ENCODE results near the gene CAMTA1. TPM values are rescaled to one million over a fixed set of nuclear protein-coding genes. Genes with fewer than 3 reads are reported as not detected.

Gene CAMTA1
- total RNA-seq, 1 donor from 2014 or later = 160 TPM

- Histone ChIP-seq H3K4me1 (peaks cover 25% of the 10 kb centered on the region), H3K27ac (replicated peaks) (no peak overlapping the region), H3K4me3 (no peak overlapping the region), H3K27me3 (ENCODE audit: low read depth) (no peaks in the 10 kb centered on the region), H3K36me3 (no peaks in the 10 kb centered on the region), H3K9me3 (replicated peaks) (peaks cover 7% of the 10 kb centered on the region)
- TF ChIP-seq, protein P1, sequence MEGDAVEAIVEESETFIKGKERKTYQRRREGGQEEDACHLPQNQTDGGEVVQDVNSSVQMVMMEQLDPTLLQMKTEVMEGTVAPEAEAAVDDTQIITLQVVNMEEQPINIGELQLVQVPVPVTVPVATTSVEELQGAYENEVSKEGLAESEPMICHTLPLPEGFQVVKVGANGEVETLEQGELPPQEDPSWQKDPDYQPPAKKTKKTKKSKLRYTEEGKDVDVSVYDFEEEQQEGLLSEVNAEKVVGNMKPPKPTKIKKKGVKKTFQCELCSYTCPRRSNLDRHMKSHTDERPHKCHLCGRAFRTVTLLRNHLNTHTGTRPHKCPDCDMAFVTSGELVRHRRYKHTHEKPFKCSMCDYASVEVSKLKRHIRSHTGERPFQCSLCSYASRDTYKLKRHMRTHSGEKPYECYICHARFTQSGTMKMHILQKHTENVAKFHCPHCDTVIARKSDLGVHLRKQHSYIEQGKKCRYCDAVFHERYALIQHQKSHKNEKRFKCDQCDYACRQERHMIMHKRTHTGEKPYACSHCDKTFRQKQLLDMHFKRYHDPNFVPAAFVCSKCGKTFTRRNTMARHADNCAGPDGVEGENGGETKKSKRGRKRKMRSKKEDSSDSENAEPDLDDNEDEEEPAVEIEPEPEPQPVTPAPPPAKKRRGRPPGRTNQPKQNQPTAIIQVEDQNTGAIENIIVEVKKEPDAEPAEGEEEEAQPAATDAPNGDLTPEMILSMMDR (IDR thresholded peaks at IDR 0.05; ENCODE audit: borderline replicate concordance) = no peak
- no peak for DNase-seq
- intact Hi-C loops (cut with micrococcal nuclease) = no loop called here
These were observed 772.8 kb downstream of the CAMTA1 start for GRCh38 chr1:7558041-7558461.

DNA sequence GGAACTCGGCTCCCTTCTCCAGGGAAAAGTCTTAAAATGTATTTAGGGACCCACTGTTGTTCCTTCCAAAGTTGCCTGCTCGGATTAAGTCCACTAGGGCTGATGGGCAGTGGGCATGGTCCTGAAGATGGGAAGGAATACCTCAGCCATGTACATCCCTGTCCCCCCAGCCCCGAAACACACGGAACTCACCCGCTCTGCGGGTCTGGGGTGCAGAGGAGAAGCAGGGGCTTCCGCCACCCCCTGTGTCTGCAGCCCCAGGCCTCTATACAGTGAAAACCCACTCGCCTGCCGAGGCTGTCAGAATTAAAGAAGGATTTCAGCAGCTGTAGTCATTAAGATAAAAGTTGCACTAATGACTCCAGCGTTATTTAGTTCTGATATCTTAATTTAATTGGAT, 773.2 kb downstream of the CAMTA1 start:
- intact Hi-C loops (cut with micrococcal nuclease) = no loop called here
- DNase-seq = no peak
- no peak overlapping the region for H3K27ac ChIP-seq (replicated peaks)
- H3K4me3 ChIP-seq = no peak overlapping the region
- no peaks in the 10 kb centered on the region for H3K27me3 ChIP-seq (ENCODE audit: low read depth)
- H3K36me3 ChIP-seq = no peaks in the 10 kb centered on the region
- peaks cover 25% of the 10 kb centered on the region for H3K4me1 ChIP-seq
- TF ChIP-seq, protein P1 (IDR thresholded peaks at IDR 0.05; ENCODE audit: borderline replicate concordance) = no peak
- H3K9me3 ChIP-seq (replicated peaks) = peaks cover 7% of the 10 kb centered on the region

DNA sequence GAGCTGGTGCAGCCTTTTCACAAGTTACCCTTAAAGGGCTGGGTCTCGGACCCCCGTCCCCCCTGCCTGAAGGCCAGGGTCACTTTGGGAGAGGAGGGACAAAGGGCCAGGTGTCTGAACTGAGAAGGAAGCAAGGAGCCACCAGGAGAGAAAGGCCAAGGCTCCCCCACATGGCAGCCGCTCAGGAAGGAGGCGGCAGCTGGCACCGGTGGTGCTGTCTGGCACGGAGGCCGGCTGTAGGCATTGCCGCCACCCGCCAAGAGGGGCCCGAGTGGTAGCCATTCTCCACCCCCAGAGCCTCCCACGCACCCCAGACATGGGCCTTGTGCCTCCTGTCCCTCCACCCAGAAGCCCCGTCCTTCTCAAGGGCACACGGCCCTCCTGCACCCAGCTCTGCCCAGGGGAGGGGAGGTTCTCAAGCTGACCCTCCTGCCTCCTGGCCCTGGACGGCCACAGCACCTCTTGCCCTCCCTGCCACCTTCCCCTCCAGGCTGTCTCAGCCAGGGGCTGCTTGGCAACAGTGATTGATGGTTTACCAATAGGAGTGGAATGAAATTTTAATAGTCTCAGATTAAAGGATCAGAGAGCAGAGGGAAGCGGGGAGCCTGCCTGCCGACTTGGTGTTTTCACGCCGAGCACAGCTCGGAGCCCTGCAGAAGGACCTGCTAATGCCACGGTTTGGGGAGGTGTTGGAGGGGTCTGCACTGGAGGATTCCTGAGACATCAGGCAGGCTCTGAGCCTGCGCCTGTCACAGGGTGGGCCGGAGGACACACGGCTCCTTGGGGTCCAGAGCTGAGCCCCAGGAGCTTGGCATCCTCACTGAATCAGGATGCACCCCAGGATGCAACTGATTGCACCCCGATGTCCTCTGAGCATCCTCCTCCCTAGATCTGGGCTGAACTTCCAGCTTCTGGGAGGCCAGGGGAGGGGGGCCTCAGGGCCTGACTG, 773.9 kb downstream of the CAMTA1 start:
- no peaks in the 10 kb centered on the region for H3K36me3 ChIP-seq
- no peak for DNase-seq
- no peak overlapping the region for H3K4me3 ChIP-seq
- H3K9me3 ChIP-seq (replicated peaks) = peaks cover 3% of the 10 kb centered on the region
- TF ChIP-seq, protein P1 (IDR thresholded peaks at IDR 0.05; ENCODE audit: borderline replicate concordance) = no peak
- no peaks in the 10 kb centered on the region for H3K27me3 ChIP-seq (ENCODE audit: low read depth)
- H3K27ac ChIP-seq (replicated peaks) = no peak overlapping the region
- H3K4me1 ChIP-seq = peaks cover 25% of the 10 kb centered on the region
- intact Hi-C loops (cut with micrococcal nuclease) = no loop called here

DNA sequence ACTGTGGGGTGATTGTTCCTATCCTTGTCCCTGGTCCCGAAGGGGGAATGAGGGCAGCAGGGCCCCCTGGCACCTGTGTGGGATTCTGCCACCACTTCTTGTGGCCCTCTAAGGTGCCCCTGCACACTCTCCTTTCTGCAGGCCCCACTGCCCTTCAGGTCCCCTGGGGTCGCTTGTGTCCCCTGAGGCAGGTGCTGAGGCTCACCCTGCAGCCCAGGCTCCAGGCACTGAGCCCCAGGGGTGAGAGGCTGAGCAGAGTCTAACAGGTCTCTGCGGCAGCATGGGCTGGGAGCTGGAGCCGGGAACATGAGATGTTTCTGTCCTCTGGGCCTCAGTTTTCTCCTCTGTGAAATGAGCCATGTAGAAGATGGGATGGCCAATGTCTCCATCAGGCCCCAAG, 774.9 kb downstream of the CAMTA1 start:
- Histone ChIP-seq H3K36me3 (no peaks in the 10 kb centered on the region), H3K4me3 (no peak overlapping the region), H3K27me3 (ENCODE audit: low read depth) (no peaks in the 10 kb centered on the region), H3K4me1 (peaks cover 18% of the 10 kb centered on the region), H3K9me3 (replicated peaks) (no peaks in the 10 kb centered on the region), H3K27ac (replicated peaks) (no peak overlapping the region)
- TF ChIP-seq, protein P1 (IDR thresholded peaks at IDR 0.05; ENCODE audit: borderline replicate concordance) = no peak
- intact Hi-C loops (cut with micrococcal nuclease) = no loop called here
- no peak for DNase-seq

DNA sequence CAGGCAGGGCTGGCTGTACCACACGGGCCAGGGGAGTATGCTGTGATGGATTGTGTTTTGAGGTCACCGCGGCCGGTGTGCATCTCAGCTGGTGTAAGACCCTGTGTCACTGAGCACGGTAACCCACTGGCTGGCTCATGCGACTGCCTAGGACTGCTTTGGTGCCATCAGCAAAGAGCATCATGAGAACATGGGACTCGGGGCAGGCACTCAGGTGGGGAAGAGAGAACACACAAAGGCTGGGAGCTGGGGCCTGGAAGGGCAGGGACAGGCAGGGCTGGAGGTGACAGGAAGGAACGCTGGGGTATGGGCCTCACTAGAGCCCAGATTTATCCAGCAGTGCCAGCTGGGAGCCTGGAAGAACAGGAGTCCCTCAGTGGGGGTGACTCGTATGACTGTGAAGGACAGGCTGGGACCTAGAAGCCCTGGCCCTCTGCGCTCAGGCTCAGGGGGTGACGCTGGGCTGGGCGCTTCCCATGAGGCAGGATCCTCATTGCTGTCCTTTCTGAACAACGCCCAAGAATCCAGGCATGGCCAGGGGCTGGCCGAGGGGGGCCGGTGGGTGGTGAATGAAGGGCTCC, 775.4 kb downstream of the CAMTA1 start:
- TF ChIP-seq, protein P1 (IDR thresholded peaks at IDR 0.05; ENCODE audit: borderline replicate concordance) = no peak
- Histone ChIP-seq H3K27me3 (ENCODE audit: low read depth) (no peaks in the 10 kb centered on the region), H3K36me3 (no peaks in the 10 kb centered on the region), H3K27ac (replicated peaks) (no peak overlapping the region), H3K4me3 (no peak overlapping the region), H3K4me1 (peaks cover 12% of the 10 kb centered on the region), H3K9me3 (replicated peaks) (no peaks in the 10 kb centered on the region)
- DNase-seq = no peak
- intact Hi-C loops (cut with micrococcal nuclease) = no loop called here

Data from left ventricle myocardium inferior (tissue), 1 donor.